ENCODE results near the gene HLF. TPM values are rescaled to one million over a fixed set of nuclear protein-coding genes. Genes with fewer than 3 reads are reported as not detected.

HLF gene, protein sequence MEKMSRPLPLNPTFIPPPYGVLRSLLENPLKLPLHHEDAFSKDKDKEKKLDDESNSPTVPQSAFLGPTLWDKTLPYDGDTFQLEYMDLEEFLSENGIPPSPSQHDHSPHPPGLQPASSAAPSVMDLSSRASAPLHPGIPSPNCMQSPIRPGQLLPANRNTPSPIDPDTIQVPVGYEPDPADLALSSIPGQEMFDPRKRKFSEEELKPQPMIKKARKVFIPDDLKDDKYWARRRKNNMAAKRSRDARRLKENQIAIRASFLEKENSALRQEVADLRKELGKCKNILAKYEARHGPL
- 14.7 TPM for total RNA-seq

DNA sequence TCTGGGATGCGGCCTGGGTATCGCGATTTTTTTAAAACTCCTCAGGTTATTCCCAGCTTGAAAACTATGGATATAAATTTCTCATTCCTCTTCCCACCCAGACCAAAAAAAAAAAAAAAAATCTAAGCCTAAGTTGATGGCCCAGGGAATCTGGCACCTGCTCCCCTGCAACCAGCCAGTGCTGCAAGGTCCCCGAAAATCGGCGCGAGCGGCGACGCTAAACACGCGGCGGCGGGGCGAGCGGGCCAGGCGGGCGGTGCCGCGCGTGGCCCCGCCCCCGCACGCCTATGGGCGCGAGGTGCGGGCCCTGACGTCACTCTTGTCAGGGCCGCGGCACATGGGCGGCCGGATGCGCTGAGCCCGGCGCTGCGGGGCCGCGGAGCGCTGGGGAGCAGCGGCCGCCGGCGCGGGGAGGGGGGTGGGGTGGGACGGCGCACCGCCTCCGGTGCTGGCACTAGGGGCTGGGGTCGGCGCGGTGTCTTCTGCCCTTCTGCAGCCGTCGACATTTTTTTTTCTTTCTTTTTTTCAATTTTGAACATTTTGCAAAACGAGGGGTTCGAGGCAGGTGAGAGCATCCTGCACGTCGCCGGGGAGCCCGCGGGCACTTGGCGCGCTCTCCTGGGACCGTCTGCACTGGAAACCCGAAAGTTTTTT, at the start of gene HLF:
HLF (plus strand) TSS at position 316 of the 654 bp plus-strand sequence. CDS start 525 bp downstream, outside the sequence.
- TF ChIP-seq, protein P1, sequence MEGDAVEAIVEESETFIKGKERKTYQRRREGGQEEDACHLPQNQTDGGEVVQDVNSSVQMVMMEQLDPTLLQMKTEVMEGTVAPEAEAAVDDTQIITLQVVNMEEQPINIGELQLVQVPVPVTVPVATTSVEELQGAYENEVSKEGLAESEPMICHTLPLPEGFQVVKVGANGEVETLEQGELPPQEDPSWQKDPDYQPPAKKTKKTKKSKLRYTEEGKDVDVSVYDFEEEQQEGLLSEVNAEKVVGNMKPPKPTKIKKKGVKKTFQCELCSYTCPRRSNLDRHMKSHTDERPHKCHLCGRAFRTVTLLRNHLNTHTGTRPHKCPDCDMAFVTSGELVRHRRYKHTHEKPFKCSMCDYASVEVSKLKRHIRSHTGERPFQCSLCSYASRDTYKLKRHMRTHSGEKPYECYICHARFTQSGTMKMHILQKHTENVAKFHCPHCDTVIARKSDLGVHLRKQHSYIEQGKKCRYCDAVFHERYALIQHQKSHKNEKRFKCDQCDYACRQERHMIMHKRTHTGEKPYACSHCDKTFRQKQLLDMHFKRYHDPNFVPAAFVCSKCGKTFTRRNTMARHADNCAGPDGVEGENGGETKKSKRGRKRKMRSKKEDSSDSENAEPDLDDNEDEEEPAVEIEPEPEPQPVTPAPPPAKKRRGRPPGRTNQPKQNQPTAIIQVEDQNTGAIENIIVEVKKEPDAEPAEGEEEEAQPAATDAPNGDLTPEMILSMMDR (IDR thresholded peaks at IDR 0.05), result no peak
- TF ChIP-seq POLR2AphosphoS5 (IDR thresholded peaks at IDR 0.05; ENCODE audit: insufficient read depth in 1 of 2, low read depth in 1 of 2) (no peak), POLR2A (IDR thresholded peaks at IDR 0.05) (peak in 1 of 2 donors; percentile 72)
- no peak for DNase-seq (ENCODE audit: extremely low spot score in 2 of 2)
- Histone ChIP-seq H3K4me3 (peak within 1 kb of the TSS; percentile 60 to 90), H3K36me3 (no peaks in the 10 kb centered on the region), H3K27ac (peak within 1 kb of the TSS; percentile 88), H3K27me3 (no peaks in the 10 kb centered on the region), H3K4me1 (peaks cover 38% of the 10 kb centered on the region), H3K9me3 (no peaks in the 10 kb centered on the region)
- intact Hi-C loops (cut with DNase I), result no loop called here

DNA sequence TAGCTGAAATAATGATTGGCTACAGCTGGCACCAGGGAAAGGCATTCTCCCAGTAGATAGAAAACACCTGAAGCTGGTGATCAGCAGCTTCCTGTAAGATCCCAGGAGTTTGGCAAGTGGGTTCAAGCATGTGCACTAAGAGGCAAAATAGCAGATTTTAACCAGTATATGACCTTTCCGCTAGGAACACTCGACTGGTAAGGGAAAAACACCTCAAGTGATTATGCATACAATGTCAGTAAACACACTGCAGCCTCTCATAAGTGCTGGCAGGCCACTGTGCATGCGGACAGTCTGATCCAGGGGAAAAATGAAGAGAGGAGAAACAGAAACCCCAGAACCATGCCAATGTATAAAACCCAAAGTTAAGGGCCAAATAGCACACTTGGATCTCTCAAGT, 49.0 kb upstream of the HLF start:
- intact Hi-C loops (cut with DNase I), result no loop called here
- no peaks in the 10 kb centered on the region for H3K4me1 ChIP-seq
- no peak for DNase-seq (ENCODE audit: extremely low spot score in 2 of 2)
- no peak overlapping the region for H3K4me3 ChIP-seq
- H3K9me3 ChIP-seq, result no peaks in the 10 kb centered on the region
- TF ChIP-seq POLR2AphosphoS5 (IDR thresholded peaks at IDR 0.05; ENCODE audit: insufficient read depth in 1 of 2, low read depth in 1 of 2), result no peak
- no peak for TF ChIP-seq POLR2A (IDR thresholded peaks at IDR 0.05)
- TF ChIP-seq, protein P1 (IDR thresholded peaks at IDR 0.05), result no peak
- H3K27ac ChIP-seq, result no peak overlapping the region
- H3K27me3 ChIP-seq, result no peaks in the 10 kb centered on the region
- H3K36me3 ChIP-seq, result no peaks in the 10 kb centered on the region

DNA sequence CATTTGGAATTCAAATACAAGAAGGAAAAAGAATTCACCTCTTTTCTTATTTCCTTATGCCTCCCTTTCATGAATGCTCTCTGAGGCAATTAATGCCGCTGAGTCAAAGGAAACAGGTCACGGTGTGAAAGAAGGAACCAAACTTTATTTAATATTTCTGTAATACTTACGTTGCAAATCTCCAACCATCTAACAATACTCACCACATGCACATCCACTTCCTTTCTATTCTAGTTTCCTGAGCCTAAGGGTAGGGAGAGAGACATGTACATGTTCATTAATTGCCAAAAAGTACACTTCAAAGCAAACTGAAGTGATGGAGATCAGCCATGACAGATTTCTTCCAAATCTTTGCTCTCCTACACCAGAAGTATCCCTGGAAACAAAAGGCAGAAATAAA, 47.9 kb upstream of the HLF start:
- TF ChIP-seq, protein P1 (IDR thresholded peaks at IDR 0.05), result no peak
- TF ChIP-seq POLR2AphosphoS5 (IDR thresholded peaks at IDR 0.05; ENCODE audit: insufficient read depth in 1 of 2, low read depth in 1 of 2) (no peak), POLR2A (IDR thresholded peaks at IDR 0.05) (no peak)
- no peak overlapping the region for H3K27ac ChIP-seq
- H3K4me3 ChIP-seq, result no peak overlapping the region
- no peaks in the 10 kb centered on the region for H3K4me1 ChIP-seq
- H3K36me3 ChIP-seq, result no peaks in the 10 kb centered on the region
- intact Hi-C loops (cut with DNase I), result no loop called here
- no peaks in the 10 kb centered on the region for H3K9me3 ChIP-seq
- DNase-seq (ENCODE audit: extremely low spot score in 2 of 2), result no peak
- H3K27me3 ChIP-seq, result no peaks in the 10 kb centered on the region

DNA sequence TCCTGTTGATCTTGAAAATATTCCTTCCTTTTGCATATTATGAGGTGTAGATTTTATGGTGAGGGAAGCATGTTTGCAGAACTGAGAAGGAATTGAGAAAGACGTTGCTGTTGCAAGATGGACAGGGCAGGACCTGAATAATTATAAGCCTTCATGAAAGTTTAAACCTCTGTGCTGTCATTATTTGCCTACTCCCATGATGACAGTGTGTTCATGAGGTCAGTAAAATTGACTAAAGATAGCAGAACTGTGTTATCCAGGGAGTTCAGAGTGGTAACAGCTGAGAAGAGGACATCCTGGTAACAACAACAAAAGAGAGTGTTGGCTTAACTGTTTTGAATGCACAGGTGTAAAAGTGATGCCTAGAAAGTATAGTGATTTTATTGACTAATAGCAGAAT, 45.3 kb upstream of the HLF start:
- no peak overlapping the region for H3K4me3 ChIP-seq
- H3K9me3 ChIP-seq, result no peaks in the 10 kb centered on the region
- intact Hi-C loops (cut with DNase I), result no loop called here
- no peaks in the 10 kb centered on the region for H3K4me1 ChIP-seq
- no peaks in the 10 kb centered on the region for H3K36me3 ChIP-seq
- no peak overlapping the region for H3K27ac ChIP-seq
- DNase-seq (ENCODE audit: extremely low spot score in 2 of 2), result no peak
- no peak for TF ChIP-seq POLR2AphosphoS5 (IDR thresholded peaks at IDR 0.05; ENCODE audit: insufficient read depth in 1 of 2, low read depth in 1 of 2)
- no peak for TF ChIP-seq POLR2A (IDR thresholded peaks at IDR 0.05)
- TF ChIP-seq, protein P1 (IDR thresholded peaks at IDR 0.05), result no peak
- H3K27me3 ChIP-seq, result no peaks in the 10 kb centered on the region

DNA sequence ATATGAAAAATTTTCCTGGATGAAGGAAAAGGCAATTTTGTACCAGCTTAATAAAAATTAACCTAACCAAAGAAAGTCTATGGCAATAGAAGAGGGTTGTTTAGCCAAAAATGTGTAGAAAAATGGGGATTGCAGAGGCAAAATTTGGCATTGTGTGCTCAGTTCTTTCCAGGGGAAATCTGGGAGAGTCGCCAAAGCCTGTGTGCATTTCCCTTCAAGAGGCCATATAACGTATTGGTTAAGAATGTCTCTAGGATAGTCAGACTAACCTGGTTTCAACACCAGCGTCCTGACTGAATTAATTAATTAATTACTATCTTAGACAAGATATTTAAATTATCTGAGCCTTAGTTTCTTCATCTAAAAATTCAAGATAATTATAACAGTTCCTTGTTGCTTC, 44.8 kb upstream of the HLF start:
- intact Hi-C loops (cut with DNase I), result no loop called here
- no peak for DNase-seq (ENCODE audit: extremely low spot score in 2 of 2)
- no peaks in the 10 kb centered on the region for H3K36me3 ChIP-seq
- no peaks in the 10 kb centered on the region for H3K4me1 ChIP-seq
- TF ChIP-seq, protein P1 (IDR thresholded peaks at IDR 0.05), result no peak
- TF ChIP-seq POLR2AphosphoS5 (IDR thresholded peaks at IDR 0.05; ENCODE audit: insufficient read depth in 1 of 2, low read depth in 1 of 2) (no peak), POLR2A (IDR thresholded peaks at IDR 0.05) (no peak)
- H3K4me3 ChIP-seq, result no peak overlapping the region
- no peaks in the 10 kb centered on the region for H3K9me3 ChIP-seq
- no peak overlapping the region for H3K27ac ChIP-seq
- H3K27me3 ChIP-seq, result no peaks in the 10 kb centered on the region

Data from vagina (tissue), 2 donors.